ENCODE measurements around the gene M6PR.

- TF ChIP-seq CTCF (IDR thresholded peaks at IDR 0.05; ENCODE audit: insufficient read depth, low read length) (no peak), SPI1 (IDR thresholded peaks at IDR 0.05; ENCODE audit: borderline replicate concordance, low read depth) (no peak), REST (IDR thresholded peaks at IDR 0.05; ENCODE audit: insufficient replicate concordance, low read depth) (no peak), POLR2AphosphoS5 (IDR thresholded peaks at IDR 0.05; ENCODE audit: low read depth) (no peak)
Measured at GRCh38 chr12:8891976-8892375, 57.5 kb downstream of the M6PR start.

Measured in HL-60 (cell line).